MCF 10A (cell line): ENCODE measurements around the gene GPLD1. TPM values are rescaled to one million over a fixed set of nuclear protein-coding genes. Genes with fewer than 3 reads are reported as not detected.
"Not testable (repeated sequence)": the region's sequence is repeated elsewhere in the genome, so short reads cannot be mapped to it uniquely, and the experiment has no call there.

Source experiments
- BruUV-seq: library from RNA; stranded (reverse); fragments of 400-500 nt; replicated peaks from 2 replicates; lab custom pipeline; 2021; lab: Mats Ljungman, UMichigan
- CTCF ChIA-PET: fragments of 300-600 bp; sonication (Branson Sonifier 250); formaldehyde crosslinking; extraction: SDS; loops from one replicate; lab custom pipeline; 2021; ENCODE audit warnings: antibody characterized with exemption, inconsistent platforms; lab: Yijun Ruan, JAX
- POLR2A ChIA-PET: fragments of 300-600, 350-650 bp; sonication (Branson Sonifier 250); formaldehyde crosslinking; extraction: SDS; loops from one replicate; lab custom pipeline; 2020; ENCODE audit warnings: antibody characterized with exemption, inconsistent platforms; lab: Yijun Ruan, JAX
- DNase-seq: peaks from one replicate; pipeline ENCODE4 v3.0.0-alpha.2; 2018; ENCODE audit not compliant: unreplicated experiment
- H3K27ac Mint-ChIP-seq: one replicate; pipeline ENCODE4 v1.8.0; 2022; ENCODE audit warnings: mild to moderate bottlenecking, low read depth, mixed read lengths; ENCODE audit not compliant: unreplicated experiment
- H3K27me3 Mint-ChIP-seq: one replicate; pipeline ENCODE4 v1.8.0; 2022; ENCODE audit warnings: mixed read lengths; ENCODE audit not compliant: insufficient read depth, unreplicated experiment
- H3K36me3 Mint-ChIP-seq: one replicate; pipeline ENCODE4 v1.8.0; 2022; ENCODE audit warnings: mild to moderate bottlenecking, moderate library complexity, mixed read lengths; ENCODE audit not compliant: insufficient read depth, unreplicated experiment
- H3K4me1 Mint-ChIP-seq: one replicate; pipeline ENCODE4 v1.8.0; 2022; ENCODE audit warnings: mixed read lengths; ENCODE audit not compliant: insufficient read depth, unreplicated experiment
- H3K4me3 Mint-ChIP-seq: one replicate; pipeline ENCODE4 v1.8.0; 2022; ENCODE audit warnings: mild to moderate bottlenecking, moderate library complexity, mixed read lengths; ENCODE audit not compliant: unreplicated experiment
- H3K9me3 Mint-ChIP-seq: one replicate; pipeline ENCODE4 v1.8.0; 2022; ENCODE audit warnings: mixed read lengths; ENCODE audit not compliant: unreplicated experiment
- intact Hi-C: fragments of 100-400 bp; cut with micrococcal nuclease; formaldehyde crosslinking; loops from 2 replicates; pipeline ENCODE4 v1.14.1; 2022
- total RNA-seq: library from RNA; stranded (reverse); gene quantifications from 2 replicates; pipeline ENCODE4 v1.2.3, GENCODE V29; 2022
- TF ChIP-seq, protein P1 (sequence below): fragments of 200-600 bp; IDR thresholded peaks from one replicate; pipeline ENCODE4 v1.8.0; 2022; ENCODE audit warnings: antibody characterized with exemption, mild to moderate bottlenecking; ENCODE audit not compliant: unreplicated experiment

The GPLD1 gene
- total RNA-seq, 1 experiment from 2014 or later = 0.16 TPM

DNA sequence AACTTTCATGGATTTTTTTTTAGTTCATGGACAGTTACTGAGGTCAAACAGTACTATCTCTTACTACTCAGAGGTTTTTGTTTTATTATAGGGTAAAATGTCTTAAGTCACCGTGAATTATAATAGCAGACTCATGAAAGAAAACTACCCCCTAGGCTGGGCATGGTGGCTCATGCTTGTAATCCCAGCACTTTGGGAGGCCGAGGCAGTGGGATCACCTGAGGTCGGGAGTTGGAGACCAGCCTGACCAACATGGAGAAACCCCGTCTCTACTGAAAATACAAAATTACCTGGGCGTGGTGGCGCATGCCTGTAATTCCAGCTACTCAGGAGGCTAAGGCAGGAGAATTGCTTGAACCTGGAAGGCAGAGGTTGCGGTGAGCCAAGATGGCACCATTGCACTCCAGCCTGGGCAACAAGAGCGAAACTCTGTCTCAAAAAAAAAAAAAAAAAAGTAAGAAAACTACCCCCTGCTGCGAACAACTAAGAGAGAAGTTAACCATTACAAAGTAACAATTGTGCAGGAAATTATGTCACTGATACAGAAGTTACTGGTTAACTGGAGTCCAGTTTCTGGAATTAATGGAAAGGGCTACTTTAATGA is 106.4 kb downstream of the GPLD1 start:
- intact Hi-C loops = loop anchor here (10.0 kb wide), 1 partner anchor 318 kb away; no protein-coding TSS in a partner anchor
- H3K27me3 Mint-ChIP-seq, CTCF ChIA-PET, POLR2A ChIA-PET, H3K4me1 Mint-ChIP-seq, H3K9me3 Mint-ChIP-seq, H3K27ac Mint-ChIP-seq, H3K36me3 Mint-ChIP-seq, H3K4me3 Mint-ChIP-seq, BruUV-seq, DNase-seq: not testable (repeated sequence)

GRCh38 chr6:24382220-24382540 is 107.2 kb downstream of the GPLD1 start:
- TF ChIP-seq, protein P1, sequence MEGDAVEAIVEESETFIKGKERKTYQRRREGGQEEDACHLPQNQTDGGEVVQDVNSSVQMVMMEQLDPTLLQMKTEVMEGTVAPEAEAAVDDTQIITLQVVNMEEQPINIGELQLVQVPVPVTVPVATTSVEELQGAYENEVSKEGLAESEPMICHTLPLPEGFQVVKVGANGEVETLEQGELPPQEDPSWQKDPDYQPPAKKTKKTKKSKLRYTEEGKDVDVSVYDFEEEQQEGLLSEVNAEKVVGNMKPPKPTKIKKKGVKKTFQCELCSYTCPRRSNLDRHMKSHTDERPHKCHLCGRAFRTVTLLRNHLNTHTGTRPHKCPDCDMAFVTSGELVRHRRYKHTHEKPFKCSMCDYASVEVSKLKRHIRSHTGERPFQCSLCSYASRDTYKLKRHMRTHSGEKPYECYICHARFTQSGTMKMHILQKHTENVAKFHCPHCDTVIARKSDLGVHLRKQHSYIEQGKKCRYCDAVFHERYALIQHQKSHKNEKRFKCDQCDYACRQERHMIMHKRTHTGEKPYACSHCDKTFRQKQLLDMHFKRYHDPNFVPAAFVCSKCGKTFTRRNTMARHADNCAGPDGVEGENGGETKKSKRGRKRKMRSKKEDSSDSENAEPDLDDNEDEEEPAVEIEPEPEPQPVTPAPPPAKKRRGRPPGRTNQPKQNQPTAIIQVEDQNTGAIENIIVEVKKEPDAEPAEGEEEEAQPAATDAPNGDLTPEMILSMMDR = no peak
- ChIA-PET POLR2A (no interaction called here), CTCF (interaction anchor here (2.2 kb wide), 1 partner anchor 99 kb away, joined by 8 read pairs; no protein-coding TSS in a partner anchor)
- Mint-ChIP-seq H3K9me3 (no peaks in the 10 kb centered on the region), H3K27ac (no peak overlapping the region), H3K36me3 (no peaks in the 10 kb centered on the region), H3K27me3 (no peaks in the 10 kb centered on the region), H3K4me3 (no peak overlapping the region), H3K4me1 (no peaks in the 10 kb centered on the region)
- DNase-seq = no peak
- BruUV-seq = no TSS peak
- intact Hi-C loops = loop anchor here (10.0 kb wide), 1 partner anchor 317 kb away; no protein-coding TSS in a partner anchor

GRCh38 chr6:24381476-24382219 is 107.7 kb downstream of the GPLD1 start:
- ChIA-PET POLR2A (no interaction called here), CTCF (interaction anchor here (2.2 kb wide), 1 partner anchor 98 kb away, joined by 8 read pairs; no protein-coding TSS in a partner anchor)
- TF ChIP-seq, protein P1 = no peak
- H3K27ac Mint-ChIP-seq = no peak overlapping the region
- no peaks in the 10 kb centered on the region for H3K36me3 Mint-ChIP-seq
- no TSS peak for BruUV-seq
- no peak overlapping the region for H3K4me3 Mint-ChIP-seq
- no peaks in the 10 kb centered on the region for H3K9me3 Mint-ChIP-seq
- intact Hi-C loops = loop anchor here (10.0 kb wide), 1 partner anchor 317 kb away; no protein-coding TSS in a partner anchor
- DNase-seq = no peak
- no peaks in the 10 kb centered on the region for H3K27me3 Mint-ChIP-seq
- no peaks in the 10 kb centered on the region for H3K4me1 Mint-ChIP-seq

GRCh38 chr6:24378473-24379097 is 110.8 kb downstream of the GPLD1 start:
- POLR2A ChIA-PET = no interaction called here
- Mint-ChIP-seq H3K4me3 (no peak overlapping the region), H3K9me3 (no peaks in the 10 kb centered on the region), H3K36me3 (no peaks in the 10 kb centered on the region), H3K4me1 (no peaks in the 10 kb centered on the region), H3K27ac (no peak overlapping the region), H3K27me3 (no peaks in the 10 kb centered on the region)
- BruUV-seq = no TSS peak
- DNase-seq = no peak
- TF ChIP-seq, protein P1 = no peak
- CTCF ChIA-PET = interaction anchor here (0.6 to 1.7 kb wide), 2 partner anchors 11 to 981 kb away, joined by 3 to 9 read pairs; no protein-coding TSS in a partner anchor
- intact Hi-C loops = no loop called here

Other genes starting within 250 kb of the GPLD1 start
- 0.52 TPM in 1 of 2 replicates, not detected in the other for gene DCDC2, start 131.5 kb downstream of the GPLD1 start, total RNA-seq
- 21.2 and 23.0 TPM in 2 replicates for gene MRS2, start 86.6 kb downstream of the GPLD1 start, total RNA-seq
- gene ALDH5A1, start 5.4 kb upstream of the GPLD1 start, total RNA-seq = 1.7 and 2.0 TPM in 2 replicates
- gene KIAA0319, start 156.6 kb upstream of the GPLD1 start, total RNA-seq = 0.05 TPM in 1 of 2 replicates, not detected in the other
- gene TDP2, start 177.3 kb upstream of the GPLD1 start, total RNA-seq = 27.6 and 28.2 TPM in 2 replicates
- 29.4 and 31.4 TPM in 2 replicates for gene ACOT13, start 177.5 kb upstream of the GPLD1 start, total RNA-seq
- 96.2 and 101 TPM in 2 replicates for gene C6orf62, start 229.6 kb upstream of the GPLD1 start, total RNA-seq